ENCODE results near the gene DOCK7.

The DOCK7 gene

GRCh38 chr1:62467092-62467491, 221.1 kb downstream of the DOCK7 start:
- DNase-seq (ENCODE audit: low spot score), result no peak
- TF ChIP-seq, protein P1, sequence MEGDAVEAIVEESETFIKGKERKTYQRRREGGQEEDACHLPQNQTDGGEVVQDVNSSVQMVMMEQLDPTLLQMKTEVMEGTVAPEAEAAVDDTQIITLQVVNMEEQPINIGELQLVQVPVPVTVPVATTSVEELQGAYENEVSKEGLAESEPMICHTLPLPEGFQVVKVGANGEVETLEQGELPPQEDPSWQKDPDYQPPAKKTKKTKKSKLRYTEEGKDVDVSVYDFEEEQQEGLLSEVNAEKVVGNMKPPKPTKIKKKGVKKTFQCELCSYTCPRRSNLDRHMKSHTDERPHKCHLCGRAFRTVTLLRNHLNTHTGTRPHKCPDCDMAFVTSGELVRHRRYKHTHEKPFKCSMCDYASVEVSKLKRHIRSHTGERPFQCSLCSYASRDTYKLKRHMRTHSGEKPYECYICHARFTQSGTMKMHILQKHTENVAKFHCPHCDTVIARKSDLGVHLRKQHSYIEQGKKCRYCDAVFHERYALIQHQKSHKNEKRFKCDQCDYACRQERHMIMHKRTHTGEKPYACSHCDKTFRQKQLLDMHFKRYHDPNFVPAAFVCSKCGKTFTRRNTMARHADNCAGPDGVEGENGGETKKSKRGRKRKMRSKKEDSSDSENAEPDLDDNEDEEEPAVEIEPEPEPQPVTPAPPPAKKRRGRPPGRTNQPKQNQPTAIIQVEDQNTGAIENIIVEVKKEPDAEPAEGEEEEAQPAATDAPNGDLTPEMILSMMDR (IDR thresholded peaks at IDR 0.05; ENCODE audit: extremely low read depth, missing control alignments), result no peak

GRCh38 chr1:62462370-62462769, 225.8 kb downstream of the DOCK7 start:
- TF ChIP-seq, protein P1 (IDR thresholded peaks at IDR 0.05; ENCODE audit: extremely low read depth, missing control alignments), result no peak
- no peak for DNase-seq (ENCODE audit: low spot score)

- TF ChIP-seq, protein P1 (IDR thresholded peaks at IDR 0.05; ENCODE audit: extremely low read depth, missing control alignments), result no peak
- no peak for DNase-seq (ENCODE audit: low spot score)
Observed at GRCh38 chr1:62457955-62458354, 230.2 kb downstream of the DOCK7 start.

DNA sequence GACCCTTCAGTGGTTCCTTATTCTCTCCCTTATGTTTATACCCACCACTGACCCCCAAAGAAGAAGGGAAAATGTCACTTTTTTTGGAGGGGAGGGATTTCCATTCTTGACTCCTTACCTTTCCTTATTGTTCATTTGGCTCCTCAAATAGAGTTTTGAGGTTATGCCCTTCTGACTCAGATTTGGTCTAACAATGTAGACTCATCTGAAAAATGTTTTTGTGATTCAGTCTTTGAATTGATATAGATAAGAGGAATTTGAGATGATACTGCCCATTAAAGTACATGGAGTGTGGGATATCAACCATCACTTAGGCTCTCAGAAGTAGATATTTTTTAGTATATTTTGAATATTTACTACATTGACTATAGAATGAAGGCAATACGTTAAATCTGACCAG, 235.2 kb downstream of the DOCK7 start:
- DNase-seq (ENCODE audit: low spot score), result no peak
- TF ChIP-seq, protein P1 (IDR thresholded peaks at IDR 0.05; ENCODE audit: extremely low read depth, missing control alignments), result no peak

DNA sequence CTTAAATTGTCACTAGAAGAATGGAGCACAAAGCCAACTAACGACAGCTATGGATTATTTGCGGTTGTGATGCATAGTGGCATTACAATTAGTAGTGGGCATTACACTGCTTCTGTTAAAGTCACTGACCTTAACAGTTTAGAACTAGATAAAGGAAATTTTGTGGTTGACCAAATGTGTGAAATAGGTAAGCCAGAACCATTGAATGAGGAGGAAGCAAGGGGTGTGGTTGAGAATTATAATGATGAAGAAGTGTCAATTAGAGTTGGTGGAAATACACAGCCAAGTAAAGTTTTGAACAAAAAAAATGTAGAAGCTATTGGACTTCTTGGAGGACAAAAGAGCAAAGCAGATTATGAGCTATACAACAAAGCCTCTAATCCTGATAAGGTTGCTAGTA, 237.9 kb downstream of the DOCK7 start:
- DNase-seq (ENCODE audit: low spot score), result no peak
- TF ChIP-seq, protein P1 (IDR thresholded peaks at IDR 0.05; ENCODE audit: extremely low read depth, missing control alignments), result no peak

DNA sequence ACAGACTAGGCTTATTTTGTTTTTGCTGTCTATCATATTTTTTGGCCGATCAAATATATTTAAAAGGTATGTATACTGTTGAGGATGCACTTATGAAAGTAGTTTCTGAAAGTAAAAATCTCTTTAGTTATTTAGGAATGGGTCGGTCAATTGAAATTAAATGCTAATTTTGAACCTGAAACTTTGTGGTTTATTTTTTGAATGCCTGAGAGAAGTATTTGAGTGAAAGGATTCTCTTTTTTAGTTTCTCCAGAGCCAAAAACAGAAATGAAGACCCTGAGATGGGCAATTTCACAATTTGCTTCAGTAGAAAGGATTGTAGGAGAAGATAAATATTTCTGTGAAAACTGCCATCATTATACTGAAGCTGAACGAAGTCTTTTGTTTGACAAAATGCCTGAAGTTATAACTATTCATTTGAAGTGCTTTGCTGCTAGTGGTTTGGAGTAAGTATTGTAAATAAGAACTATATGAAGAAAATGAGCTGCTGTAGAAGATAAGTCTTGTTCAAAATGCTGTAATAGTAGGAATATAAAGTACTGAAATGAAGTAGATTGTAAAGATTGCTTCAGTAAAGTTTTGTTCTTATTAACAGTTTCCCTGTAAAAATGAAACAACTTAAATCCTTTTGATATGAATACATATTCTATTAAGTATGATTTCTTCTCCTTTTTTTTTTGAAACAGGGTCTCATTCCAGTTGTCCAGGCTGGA, 239.8 kb downstream of the DOCK7 start:
- DNase-seq (ENCODE audit: low spot score), result no peak
- TF ChIP-seq, protein P1 (IDR thresholded peaks at IDR 0.05; ENCODE audit: extremely low read depth, missing control alignments), result no peak

DNA sequence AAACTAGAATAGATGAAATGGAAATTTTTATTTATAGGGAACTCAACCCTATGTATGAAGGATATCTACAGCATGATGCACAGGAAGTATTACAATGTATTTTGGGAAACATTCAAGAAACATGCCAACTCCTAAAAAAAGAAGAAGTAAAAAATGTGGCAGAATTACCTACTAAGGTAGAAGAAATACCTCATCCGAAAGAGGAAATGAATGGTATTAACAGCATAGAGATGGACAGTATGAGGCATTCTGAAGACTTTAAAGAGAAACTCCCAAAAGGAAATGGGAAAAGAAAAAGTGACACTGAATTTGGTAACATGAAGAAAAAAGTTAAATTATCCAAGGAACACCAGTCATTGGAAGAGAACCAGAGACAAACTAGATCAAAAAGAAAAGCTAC, 243.5 kb downstream of the DOCK7 start:
- TF ChIP-seq, protein P1 (IDR thresholded peaks at IDR 0.05; ENCODE audit: extremely low read depth, missing control alignments), result no peak
- DNase-seq (ENCODE audit: low spot score), result no peak
